Fibroblast of lung (primary cell): ENCODE data around the gene CAVIN2. TPM values are rescaled to one million over a fixed set of nuclear protein-coding genes. Genes with fewer than 3 reads are reported as not detected.

Experiments
- DNase-seq, 2 donors: peaks; one replicate each; pipeline versions ENCODE4 v3.0.0 to v3.0.0-alpha.2; 2010; ENCODE audit warnings: low read depth in 2 of 2
- H2AFZ ChIP-seq: 2 replicates; pipeline ENCODE4 v1.5.1; 2012; ENCODE audit warnings: low read length, control low read depth, inconsistent platforms
- H3K27ac ChIP-seq: 2 replicates; pipeline ENCODE4 v1.5.1; 2011; ENCODE audit warnings: low read length, control low read depth; ENCODE audit not compliant: insufficient read depth
- H3K27me3 ChIP-seq: 2 replicates; pipeline ENCODE4 v1.5.1; 2011; ENCODE audit warnings: mild to moderate bottlenecking, low read length; ENCODE audit not compliant: control insufficient read depth, insufficient read depth
- H3K36me3 ChIP-seq: 2 replicates; pipeline ENCODE4 v1.5.1; 2011; ENCODE audit warnings: low read length; ENCODE audit not compliant: control insufficient read depth, insufficient read depth
- H3K4me1 ChIP-seq: 2 replicates; pipeline ENCODE4 v1.5.1; 2011; ENCODE audit warnings: low read length; ENCODE audit not compliant: control insufficient read depth, insufficient read depth; ENCODE audit errors: extremely low read depth
- H3K4me2 ChIP-seq: 2 replicates; pipeline ENCODE4 v1.5.1; 2011; ENCODE audit warnings: low read length, control low read depth; ENCODE audit not compliant: insufficient read depth; ENCODE audit errors: extremely low read depth
- H3K4me3 ChIP-seq, 4 experiments: fragments of 200-600 bp in 1 of 4; sonication (generic) in 1 of 4; replicated peaks in 1 of 4; 2 replicates each; pipeline ENCODE4 v1.5.1; 2011 to 2016; ENCODE audit warnings: low read length in 4 of 4, low read depth in 3 of 4, mild to moderate bottlenecking in 3 of 4, control low read depth in 2 of 4, inconsistent platforms in 1 of 4, mixed read lengths in 1 of 4; ENCODE audit not compliant: insufficient read depth in 1 of 4; ENCODE audit errors: control extremely low read depth in 1 of 4
- H3K79me2 ChIP-seq: 2 replicates; pipeline ENCODE4 v1.5.1; 2012; ENCODE audit warnings: mild to moderate bottlenecking, low read length, inconsistent platforms; ENCODE audit not compliant: control insufficient read depth, insufficient read depth
- H3K9ac ChIP-seq: 2 replicates; pipeline ENCODE4 v1.5.1; 2011; ENCODE audit warnings: mild to moderate bottlenecking, low read length, control low read depth; ENCODE audit not compliant: insufficient read depth
- H3K9me3 ChIP-seq: 2 replicates; pipeline ENCODE4 v1.5.1; 2012; ENCODE audit warnings: low read depth, low read length; ENCODE audit not compliant: control insufficient read depth, insufficient read depth
- H4K20me1 ChIP-seq: 2 replicates; pipeline ENCODE4 v1.5.1; 2011; ENCODE audit warnings: low read length; ENCODE audit not compliant: control insufficient read depth, insufficient read depth; ENCODE audit errors: extremely low read depth
- CTCF ChIP-seq, 2 donors: IDR thresholded peaks in 1 of 2; conservative IDR thresholded peaks in 1 of 2; 1 replicate in 1 of 2; 2 replicates in 1 of 2; pipeline ENCODE4 v1.5.1; 2011 to 2012; ENCODE audit warnings: low read length in 2 of 2, control low read depth in 1 of 2, inconsistent platforms in 1 of 2, low read depth in 1 of 2, mild to moderate bottlenecking in 1 of 2
- EZH2 ChIP-seq: IDR thresholded peaks from 2 replicates; pipeline ENCODE4 v1.5.1; 2012; ENCODE audit warnings: low read length, control low read depth, mild to moderate bottlenecking; ENCODE audit errors: missing control alignments
- polyA plus RNA-seq, 2 donors: library from polyadenylated mRNA; depleted of rRNA in 1 of 2; stranded (reverse) in 1 of 2; unstranded in 1 of 2; fragments of >200 nt; gene quantifications; 2 replicates each; pipeline ENCODE4 v1.2.1, GENCODE V29; 2011 to 2012; ENCODE audit warnings: missing spikeins in 1 of 2
- total RNA-seq: library from RNA; depleted of rRNA; stranded (reverse); fragments of >200 nt; gene quantifications from 2 replicates; pipeline ENCODE4 v1.2.1, GENCODE V29; 2014

The CAVIN2 gene
- total and polyA plus RNA-seq, 2 donors (not counting 1 experiment from before 2014, with no cell fraction given) = 25.1 to 28.1 TPM

DNA sequence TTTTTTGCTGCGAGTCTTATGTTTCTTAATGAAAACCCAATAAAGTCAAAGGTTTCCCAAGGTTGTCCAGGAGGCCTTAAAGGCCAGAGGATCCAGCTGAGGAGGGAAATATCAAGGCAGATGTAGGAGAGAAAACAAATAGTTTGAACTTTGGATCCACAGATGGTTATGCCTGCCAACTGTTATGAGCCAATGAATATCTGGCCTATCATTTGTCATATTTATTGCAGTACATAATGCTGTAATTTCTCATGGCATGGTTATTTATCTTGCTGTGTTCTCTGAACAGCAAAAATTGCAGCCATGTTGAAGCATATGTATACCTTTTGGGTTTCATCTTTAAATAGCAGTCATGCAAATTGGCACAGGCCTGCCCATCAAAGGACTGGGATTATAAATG lies 38.2 kb upstream of the CAVIN2 start:
- DNase-seq = peak in 1 of 2 donors; percentile 41
- no peak overlapping the region for H3K27ac ChIP-seq
- no peaks in the 10 kb centered on the region for H3K9me3 ChIP-seq
- H3K4me3 ChIP-seq = no peak overlapping the region
- no peak overlapping the region for H2AFZ ChIP-seq
- H3K9ac ChIP-seq = no peak overlapping the region
- no peak overlapping the region for H3K4me2 ChIP-seq
- H3K4me1 ChIP-seq = no peaks in the 10 kb centered on the region
- no peaks in the 10 kb centered on the region for H3K79me2 ChIP-seq
- no peaks in the 10 kb centered on the region for H3K27me3 ChIP-seq
- no peaks in the 10 kb centered on the region for H3K36me3 ChIP-seq
- TF ChIP-seq CTCF (conservative IDR thresholded peaks at IDR 0.05 in 1 of 2, IDR thresholded peaks at IDR 0.05 in 1 of 2; ENCODE audit: low read depth in 1 of 2, low read length in 2 of 2) (no peak), EZH2 (no peak)
- H4K20me1 ChIP-seq = no peaks in the 10 kb centered on the region

- Histone ChIP-seq H3K9me3 (no peaks in the 10 kb centered on the region), H3K9ac (no peak overlapping the region), H3K4me2 (no peak overlapping the region), H3K27ac (no peak overlapping the region), H3K79me2 (no peaks in the 10 kb centered on the region), H4K20me1 (no peaks in the 10 kb centered on the region), H3K36me3 (no peaks in the 10 kb centered on the region), H3K4me1 (peaks cover 5% of the 10 kb centered on the region), H3K4me3 (no peak overlapping the region), H3K27me3 (no peaks in the 10 kb centered on the region), H2AFZ (no peak overlapping the region)
- no peak for DNase-seq
- TF ChIP-seq EZH2 = no peak
- no peak for TF ChIP-seq CTCF (conservative IDR thresholded peaks at IDR 0.05 in 1 of 2, IDR thresholded peaks at IDR 0.05 in 1 of 2; ENCODE audit: low read depth in 1 of 2, low read length in 2 of 2)
These were observed 35.3 kb upstream of the CAVIN2 start for GRCh38 chr2:191881982-191882816.

- no peaks in the 10 kb centered on the region for H4K20me1 ChIP-seq
- peaks cover 5% of the 10 kb centered on the region for H3K4me1 ChIP-seq
- no peak for TF ChIP-seq EZH2
- no peak for TF ChIP-seq CTCF (conservative IDR thresholded peaks at IDR 0.05 in 1 of 2, IDR thresholded peaks at IDR 0.05 in 1 of 2; ENCODE audit: low read depth in 1 of 2, low read length in 2 of 2)
- no peak overlapping the region for H2AFZ ChIP-seq
- no peak overlapping the region for H3K27ac ChIP-seq
- H3K36me3 ChIP-seq = no peaks in the 10 kb centered on the region
- H3K79me2 ChIP-seq = no peaks in the 10 kb centered on the region
- H3K27me3 ChIP-seq = no peaks in the 10 kb centered on the region
- no peak overlapping the region for H3K4me2 ChIP-seq
- H3K9me3 ChIP-seq = no peaks in the 10 kb centered on the region
- H3K9ac ChIP-seq = no peak overlapping the region
- peak; percentile 92 to 93 for DNase-seq
- no peak overlapping the region for H3K4me3 ChIP-seq
These were observed 31.8 kb upstream of the CAVIN2 start for GRCh38 chr2:191878548-191879279.
